GM21390 (cell line): ENCODE results near the gene IFITM1.
"Not testable (repeated sequence)": the region's sequence is repeated elsewhere in the genome, so short reads cannot be mapped to it uniquely, and the experiment has no call there.

Experiments used
- ATAC-seq: cut with Tn5 transposase; IDR thresholded peaks from one replicate; pipeline ENCODE4 v1.9.1; 2021; ENCODE audit not compliant: unreplicated experiment

The IFITM1 gene

DNA sequence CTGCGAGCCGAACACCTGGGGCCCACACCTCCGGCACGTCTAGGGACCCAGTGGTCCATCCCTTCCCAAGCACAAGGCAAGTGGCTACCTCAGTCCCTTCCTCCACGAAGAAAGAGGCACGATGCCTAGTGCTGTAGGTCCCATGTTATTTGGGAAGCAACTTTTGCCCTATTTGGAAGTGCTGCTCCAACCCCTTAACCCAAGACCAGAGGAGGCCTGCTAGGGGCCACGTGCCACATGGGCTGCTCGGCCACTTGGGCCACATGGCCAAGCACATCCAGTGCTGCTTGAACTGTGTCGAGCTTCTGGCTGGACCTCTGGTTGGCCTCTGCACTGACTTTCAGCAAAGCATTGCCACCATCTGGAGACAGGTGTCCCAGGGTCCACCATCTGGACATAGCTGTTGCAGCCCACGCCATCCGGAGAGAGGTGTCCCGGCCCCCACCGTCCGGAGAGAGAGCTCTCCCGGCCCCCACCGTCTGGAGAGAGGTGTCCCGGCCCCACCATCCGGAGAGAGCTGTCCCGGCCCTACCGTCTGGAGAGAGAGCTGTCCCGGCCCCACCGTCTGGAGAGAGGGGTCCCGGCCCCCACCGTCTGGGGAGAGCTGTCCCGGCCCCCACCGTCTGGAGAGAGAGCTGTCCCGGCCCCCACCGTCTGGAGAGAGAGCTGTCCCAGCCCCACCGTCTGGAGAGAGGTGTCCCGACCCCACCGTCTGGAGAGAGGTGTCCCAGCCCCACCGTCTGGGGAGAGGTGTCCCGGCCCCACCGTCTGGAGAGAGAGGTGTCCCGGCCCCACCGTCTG, 49.0 kb downstream of the IFITM1 start:
- ATAC-seq: no peak

DNA sequence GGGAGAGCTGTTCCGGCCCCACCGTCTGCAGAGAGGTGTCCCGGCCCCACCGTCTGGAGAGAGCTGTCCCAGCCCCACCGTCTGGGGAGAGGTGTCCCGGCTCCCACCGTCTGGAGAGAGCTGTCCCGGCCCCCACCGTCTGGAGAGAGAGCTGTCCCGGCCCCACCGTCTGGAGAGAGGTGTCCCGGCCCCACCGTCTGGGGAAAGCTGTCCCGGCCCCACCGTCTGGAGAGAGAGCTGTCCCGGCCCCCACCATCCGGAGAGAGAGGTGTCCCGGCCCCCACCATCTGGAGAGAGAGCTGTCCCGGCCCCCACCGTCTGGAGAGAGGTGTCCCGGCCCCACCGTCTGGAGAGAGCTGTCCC, 49.6 kb downstream of the IFITM1 start:
- ATAC-seq: not testable (repeated sequence)

GRCh38 chr11:363948-364761, 50.3 kb downstream of the IFITM1 start:
- no peak for ATAC-seq
